Omental fat pad (tissue), 4 donors: ENCODE measurements around the gene SIK2. TPM values are rescaled to one million over a fixed set of nuclear protein-coding genes. Genes with fewer than 3 reads are reported as not detected.
A peak's percentile ranks its signal among the peaks of the same experiment; 100 is the strongest.

Experiments used
- ATAC-seq: fragments of 150-250 bp; one replicate; pipeline ENCODE4 v1.9.1; 2016; ENCODE audit warnings: mild to moderate bottlenecking, moderate library complexity; ENCODE audit not compliant: low FRiP score
- DNase-seq: peaks from one replicate; pipeline ENCODE4 v3.0.0-alpha.2; 2019; ENCODE audit warnings: low spot score
- total RNA-seq, 4 donors: library from RNA; depleted of rRNA; stranded (reverse); fragments of >200 nt; gene quantifications; one replicate each; pipeline ENCODE4 v1.1.0, GENCODE V29; 2016
- TF ChIP-seq, protein P1 (sequence below), 3 donors: fragments of 450-650 bp; IDR thresholded peaks; one replicate each; pipeline ENCODE4 v1.5.1; 2016 to 2017; ENCODE audit warnings: antibody characterized with exemption in 3 of 3, mild to moderate bottlenecking in 3 of 3, moderate library complexity in 2 of 3

Gene SIK2
- total RNA-seq, 4 donors from 2014 or later: 27.3 to 111 (median 73.6) TPM

DNA sequence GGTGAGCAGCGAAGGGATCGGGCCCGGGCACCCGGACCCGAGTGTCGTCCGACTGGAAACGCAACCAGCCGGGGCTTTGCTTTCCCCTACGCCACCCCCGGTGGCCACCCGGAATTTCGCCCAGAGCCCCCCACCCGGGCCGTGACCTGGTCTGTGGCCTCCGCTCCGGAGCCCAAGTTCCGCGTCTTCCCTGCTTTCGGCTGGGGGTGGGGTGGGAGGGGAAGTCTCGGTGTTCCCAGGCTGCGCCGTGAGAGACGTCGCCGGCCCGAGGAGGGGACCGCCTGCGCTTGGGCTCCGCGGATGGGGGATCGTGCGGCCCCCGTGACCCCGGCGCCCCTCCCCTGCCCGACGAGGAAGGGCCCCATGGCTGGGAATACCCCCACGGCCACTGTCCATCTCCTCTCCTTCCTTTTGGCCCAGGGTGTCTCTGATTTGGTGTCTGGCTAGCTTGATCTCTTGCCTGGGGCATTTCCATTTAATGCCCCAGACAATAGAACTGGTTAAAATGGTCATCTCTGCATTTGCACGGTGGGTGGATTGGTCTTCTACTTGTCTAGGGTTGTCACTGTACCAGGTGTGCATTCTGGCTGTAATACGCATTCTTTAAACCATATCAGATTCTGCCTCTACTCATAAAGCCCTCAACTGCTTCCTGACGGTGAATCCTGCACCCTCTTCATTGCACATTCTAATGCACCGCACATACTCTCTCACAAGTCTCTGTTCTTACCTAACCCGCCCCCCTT lies 789 bp downstream of the SIK2 start:
- peak; percentile 16 for ATAC-seq
- TF ChIP-seq, protein P1, sequence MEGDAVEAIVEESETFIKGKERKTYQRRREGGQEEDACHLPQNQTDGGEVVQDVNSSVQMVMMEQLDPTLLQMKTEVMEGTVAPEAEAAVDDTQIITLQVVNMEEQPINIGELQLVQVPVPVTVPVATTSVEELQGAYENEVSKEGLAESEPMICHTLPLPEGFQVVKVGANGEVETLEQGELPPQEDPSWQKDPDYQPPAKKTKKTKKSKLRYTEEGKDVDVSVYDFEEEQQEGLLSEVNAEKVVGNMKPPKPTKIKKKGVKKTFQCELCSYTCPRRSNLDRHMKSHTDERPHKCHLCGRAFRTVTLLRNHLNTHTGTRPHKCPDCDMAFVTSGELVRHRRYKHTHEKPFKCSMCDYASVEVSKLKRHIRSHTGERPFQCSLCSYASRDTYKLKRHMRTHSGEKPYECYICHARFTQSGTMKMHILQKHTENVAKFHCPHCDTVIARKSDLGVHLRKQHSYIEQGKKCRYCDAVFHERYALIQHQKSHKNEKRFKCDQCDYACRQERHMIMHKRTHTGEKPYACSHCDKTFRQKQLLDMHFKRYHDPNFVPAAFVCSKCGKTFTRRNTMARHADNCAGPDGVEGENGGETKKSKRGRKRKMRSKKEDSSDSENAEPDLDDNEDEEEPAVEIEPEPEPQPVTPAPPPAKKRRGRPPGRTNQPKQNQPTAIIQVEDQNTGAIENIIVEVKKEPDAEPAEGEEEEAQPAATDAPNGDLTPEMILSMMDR (IDR thresholded peaks at IDR 0.05): no peak
- no peak for DNase-seq

DNA sequence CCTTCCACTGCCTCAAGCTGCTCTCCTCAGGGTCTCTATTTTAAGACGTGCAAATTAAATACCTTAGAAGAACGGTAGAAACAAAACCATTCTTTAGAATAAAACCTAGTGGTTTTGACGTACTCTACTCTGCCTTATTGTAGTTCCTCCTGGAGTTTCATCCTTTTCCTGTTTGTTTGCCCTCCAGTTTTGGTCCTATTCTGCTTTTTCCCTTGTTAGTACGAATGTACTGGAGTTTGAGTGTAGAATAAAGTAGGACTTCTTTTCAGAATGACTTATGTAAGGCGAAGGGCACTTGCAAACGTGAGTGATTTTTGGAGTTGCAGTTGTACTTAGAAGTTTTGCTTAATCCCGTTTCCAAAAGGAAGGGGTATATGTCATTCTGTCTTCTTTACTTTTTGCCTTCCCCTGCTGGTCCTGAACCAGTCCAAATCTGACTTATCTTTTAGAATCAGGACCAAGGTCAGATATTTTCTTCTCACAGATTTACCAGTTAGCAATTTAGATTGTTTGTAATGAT lies 1.4 kb downstream of the SIK2 start:
- DNase-seq: no peak
- TF ChIP-seq, protein P1 (IDR thresholded peaks at IDR 0.05): no peak
- ATAC-seq: no peak

DNA sequence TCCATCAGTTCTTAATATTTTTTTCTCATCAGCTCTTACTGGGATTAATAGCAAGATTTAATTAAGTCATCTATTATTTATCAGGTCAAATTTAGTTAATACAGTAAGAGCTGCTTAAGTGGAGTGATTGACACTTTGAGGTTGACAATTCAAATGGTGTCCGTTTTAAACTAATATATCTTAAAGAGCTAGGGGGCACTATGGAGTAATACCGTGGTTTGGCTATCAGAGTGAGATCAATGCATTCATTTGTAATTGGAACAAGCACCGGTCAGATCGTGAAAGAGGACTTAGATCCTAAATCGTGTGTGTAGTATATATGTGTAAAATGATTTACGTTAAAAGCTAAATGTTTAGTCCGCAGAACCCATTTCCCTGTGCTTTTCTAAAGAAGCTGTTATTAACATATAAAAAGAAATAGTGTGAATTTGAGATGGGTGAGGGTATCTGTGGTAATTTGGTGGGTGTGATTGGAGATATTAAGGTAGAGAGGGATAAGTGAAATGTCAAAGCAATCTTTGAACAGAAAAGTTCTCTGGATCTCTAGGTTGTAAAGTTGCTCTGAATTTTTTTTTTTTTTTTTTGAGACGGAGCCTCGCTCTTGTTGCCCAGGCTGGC lies 2.3 kb downstream of the SIK2 start:
- DNase-seq: no peak
- no peak for ATAC-seq
- TF ChIP-seq, protein P1 (IDR thresholded peaks at IDR 0.05): peak in 1 of 3 donors; percentile 15

DNA sequence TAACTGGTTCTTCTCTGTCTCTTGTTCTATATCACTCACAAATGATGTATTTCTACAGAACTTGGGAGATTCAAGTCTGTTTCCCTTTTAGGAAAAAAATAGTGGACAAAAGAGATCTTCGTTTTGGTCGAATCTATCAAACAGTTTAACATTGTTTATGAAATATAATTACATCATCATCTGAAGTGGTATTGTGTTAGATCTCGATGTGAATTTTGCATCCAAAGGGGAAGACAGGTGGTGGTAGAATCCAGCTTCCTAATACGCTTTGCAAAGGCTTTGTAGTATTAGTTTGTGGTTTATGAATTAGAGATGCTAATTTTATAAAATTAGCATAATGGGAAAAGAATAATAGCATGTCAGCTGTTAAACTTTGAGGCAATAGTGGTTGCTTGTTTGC lies 3.4 kb downstream of the SIK2 start:
- no peak for ATAC-seq
- no peak for DNase-seq
- TF ChIP-seq, protein P1 (IDR thresholded peaks at IDR 0.05): no peak

DNA sequence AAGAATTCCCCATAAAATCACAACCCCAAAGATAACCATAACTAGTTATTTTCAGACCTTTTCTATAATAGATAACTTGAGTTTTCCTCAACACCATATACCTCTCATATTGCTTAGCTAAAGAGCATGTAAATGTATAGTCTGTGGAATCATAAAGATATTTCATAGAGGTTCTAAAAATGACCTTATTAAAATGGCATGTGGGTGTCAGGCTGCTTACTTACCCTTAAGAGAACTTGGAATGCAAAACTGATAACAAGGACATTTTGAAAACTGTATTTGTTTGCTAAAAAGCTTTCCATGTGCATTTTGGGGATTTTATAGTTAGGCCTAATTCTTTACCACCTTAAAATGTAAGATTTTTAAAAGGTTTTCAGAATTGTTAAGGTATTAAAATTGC lies 4.7 kb downstream of the SIK2 start:
- ATAC-seq (no peak), DNase-seq (no peak)
- TF ChIP-seq, protein P1 (IDR thresholded peaks at IDR 0.05): no peak

DNA sequence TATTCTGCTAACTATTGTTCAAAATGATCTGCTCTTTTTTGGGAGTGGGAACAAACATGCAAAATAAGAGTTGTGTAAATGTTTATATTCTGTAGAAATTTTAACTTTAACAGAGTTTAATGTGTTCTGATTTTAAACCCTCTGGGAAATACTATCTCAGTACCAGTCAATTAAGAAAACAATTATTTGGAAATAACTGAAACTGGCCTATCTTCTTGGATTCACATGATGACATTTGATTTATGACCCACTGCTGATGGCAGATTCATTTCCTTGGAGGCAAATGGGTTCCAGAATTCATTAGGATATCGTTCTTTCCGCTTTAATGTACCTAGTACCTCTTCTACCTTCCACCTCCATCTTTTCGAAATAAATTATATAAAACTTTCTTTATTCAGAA lies 5.5 kb downstream of the SIK2 start:
- TF ChIP-seq, protein P1 (IDR thresholded peaks at IDR 0.05): no peak
- DNase-seq: no peak
- ATAC-seq: no peak
